Activated CD4-positive, alpha-beta T cell treated with anti-CD3 and anti-CD28 coated beads for 48 hours (primary cell): ENCODE measurements around the gene ZNF764.
"Not testable (repeated sequence)": the region's sequence is repeated elsewhere in the genome, so short reads cannot be mapped to it uniquely, and the experiment has no call there.

ENCODE experiments used
- DNase-seq: peaks from one replicate; pipeline ENCODE4 v3.0.0-alpha.2; 2020

ZNF764 gene

GRCh38 chr16:30543067-30543466 lies 15.1 kb downstream of the ZNF764 start:
- DNase-seq, result no peak

- DNase-seq, result no peak
Observed at GRCh38 chr16:30541502-30542329, 16.5 kb downstream of the ZNF764 start.

- not testable (repeated sequence) for DNase-seq
Observed at GRCh38 chr16:30540916-30541464, 17.2 kb downstream of the ZNF764 start.

- DNase-seq, result not testable (repeated sequence)
Observed at GRCh38 chr16:30539986-30540526, 18.1 kb downstream of the ZNF764 start.

- DNase-seq, result no peak
Observed at GRCh38 chr16:30539000-30539964, 18.9 kb downstream of the ZNF764 start.

GRCh38 chr16:30536391-30537024 lies 21.7 kb downstream of the ZNF764 start:
- not testable (repeated sequence) for DNase-seq

- peak; percentile 80 for DNase-seq
Observed at GRCh38 chr16:30535777-30536190, 22.4 kb downstream of the ZNF764 start.

GRCh38 chr16:30535106-30535776 lies 22.9 kb downstream of the ZNF764 start:
- DNase-seq, result no peak

- peak; percentile 94 for DNase-seq
Observed at GRCh38 chr16:30534368-30535105, 23.6 kb downstream of the ZNF764 start, which contains the start of gene ZNF747. Gene ZNF747 (minus strand): TSS chr16:30534858. CDS start chr16:30534679, 179 bp downstream.

GRCh38 chr16:30533748-30534367 lies 24.3 kb downstream of the ZNF764 start:
- DNase-seq, result peak; percentile 53

GRCh38 chr16:30533146-30533522 lies 25.0 kb downstream of the ZNF764 start:
- DNase-seq, result no peak

GRCh38 chr16:30532285-30533145 lies 25.7 kb downstream of the ZNF764 start:
- no peak for DNase-seq

- DNase-seq, result no peak
Observed at GRCh38 chr16:30530163-30531037, 27.8 kb downstream of the ZNF764 start.

GRCh38 chr16:30528799-30529457 lies 29.2 kb downstream of the ZNF764 start:
- DNase-seq, result no peak

- no peak for DNase-seq
Observed at GRCh38 chr16:30527635-30528178, 30.5 kb downstream of the ZNF764 start.

GRCh38 chr16:30526823-30527634 lies 31.1 kb downstream of the ZNF764 start:
- DNase-seq, result peak; percentile 98
